SK-N-SH treated with all-trans-retinoic acid at 6 μM for 48 hours (cell line): ENCODE data around the gene ADGRA3.

Source experiments
- ATAC-seq: fragments of 200-7000 bp; cut with Tn5 transposase; 3 replicates; pipeline ENCODE4 v1.9.1; 2020; ENCODE audit warnings: mild to moderate bottlenecking, moderate library complexity
- BACH2 ChIP-seq: fragments of 250-450 bp; sonication (Bioruptor Pico); IDR thresholded peaks from 2 replicates; pipeline ENCODE4 v1.9.0; 2021; ENCODE audit warnings: mild to moderate bottlenecking, borderline replicate concordance
- CSDC2 ChIP-seq: fragments of 250-450 bp; sonication (Bioruptor Pico); IDR thresholded peaks from 2 replicates; pipeline ENCODE4 v1.5.0; 2020; ENCODE audit warnings: mild to moderate bottlenecking, moderate library complexity
- ESRRG ChIP-seq: fragments of 250-450 bp; sonication (Bioruptor Pico); IDR thresholded peaks from 2 replicates; pipeline ENCODE4 v1.6.1; 2021; ENCODE audit warnings: mild to moderate bottlenecking
- ISL1 ChIP-seq: fragments of 250-450 bp; sonication (Bioruptor Pico); IDR thresholded peaks from 2 replicates; pipeline ENCODE4 v2.1.2; 2022; ENCODE audit warnings: mild to moderate bottlenecking, moderate library complexity
- RARB ChIP-seq: fragments of 250-450 bp; sonication (Bioruptor Pico); IDR thresholded peaks from 2 replicates; pipeline ENCODE4 v1.8.0; 2021; ENCODE audit warnings: mild to moderate bottlenecking, moderate library complexity
- SNAI2 ChIP-seq: fragments of 250-450 bp; sonication (Bioruptor Pico); IDR thresholded peaks from 2 replicates; pipeline ENCODE4 v1.5.0; 2020; ENCODE audit warnings: mild to moderate bottlenecking, moderate library complexity
- TCF4 ChIP-seq: fragments of 250-450 bp; sonication (Bioruptor Pico); IDR thresholded peaks from 2 replicates; pipeline ENCODE4 v1.8.0; 2021; ENCODE audit warnings: mild to moderate bottlenecking, moderate library complexity, borderline replicate concordance
- TOX ChIP-seq: fragments of 250-450 bp; sonication (Bioruptor Pico); IDR thresholded peaks from 2 replicates; pipeline ENCODE4 v1.8.0; 2021; ENCODE audit warnings: mild to moderate bottlenecking, moderate library complexity, borderline replicate concordance
- ZFP3 ChIP-seq: fragments of 250-450 bp; sonication (Bioruptor Pico); IDR thresholded peaks from 2 replicates; pipeline ENCODE4 v1.5.0; 2020; ENCODE audit warnings: mild to moderate bottlenecking, moderate library complexity
- ZFP30 ChIP-seq: fragments of 450-650 bp; formaldehyde crosslinking; IDR thresholded peaks from 2 replicates; pipeline ENCODE4 v1.5.0; 2022; ENCODE audit warnings: mild to moderate bottlenecking, moderate library complexity
- ZNF565 ChIP-seq: fragments of 450-650 bp; formaldehyde crosslinking; conservative IDR thresholded peaks from 2 replicates; pipeline ENCODE4 v1.5.0; 2020; ENCODE audit warnings: low read depth, mild to moderate bottlenecking, moderate library complexity
- ZNF70 ChIP-seq: fragments of 450-650 bp; formaldehyde crosslinking; IDR thresholded peaks from 2 replicates; pipeline ENCODE4 v1.5.0; 2020; ENCODE audit warnings: mild to moderate bottlenecking, moderate library complexity
- ZNF8 ChIP-seq: fragments of 450-650 bp; formaldehyde crosslinking; IDR thresholded peaks from 2 replicates; pipeline ENCODE4 v1.5.0; 2020; ENCODE audit warnings: mild to moderate bottlenecking, moderate library complexity
- TF ChIP-seq, protein P1 (sequence below): fragments of 250-450 bp; sonication (Bioruptor Pico); IDR thresholded peaks from 2 replicates; pipeline ENCODE4 v1.5.0; 2020; ENCODE audit warnings: mild to moderate bottlenecking, moderate library complexity
- TF ChIP-seq, protein P2 (sequence below): fragments of 250-450 bp; sonication (Bioruptor Pico); IDR thresholded peaks from 2 replicates; pipeline ENCODE4 v1.5.1; 2021; ENCODE audit warnings: mild to moderate bottlenecking, moderate library complexity
- TF ChIP-seq, protein P3 (sequence below): fragments of 250-450 bp; sonication (Bioruptor Pico); IDR thresholded peaks from 2 replicates; pipeline ENCODE4 v1.8.0; 2021; ENCODE audit warnings: low read depth, mild to moderate bottlenecking, moderate library complexity, borderline replicate concordance
- TF ChIP-seq, protein P4 (sequence below): fragments of 250-450 bp; sonication (Bioruptor Pico); IDR thresholded peaks from 2 replicates; pipeline ENCODE4 v1.8.0; 2020; ENCODE audit warnings: mild to moderate bottlenecking, moderate library complexity, borderline replicate concordance
- TF ChIP-seq, protein P5 (sequence below): fragments of 250-450 bp; sonication (Bioruptor Pico); IDR thresholded peaks from 2 replicates; pipeline ENCODE4 v1.5.1; 2020; ENCODE audit warnings: low read depth, mild to moderate bottlenecking, moderate library complexity

The ADGRA3 gene

DNA sequence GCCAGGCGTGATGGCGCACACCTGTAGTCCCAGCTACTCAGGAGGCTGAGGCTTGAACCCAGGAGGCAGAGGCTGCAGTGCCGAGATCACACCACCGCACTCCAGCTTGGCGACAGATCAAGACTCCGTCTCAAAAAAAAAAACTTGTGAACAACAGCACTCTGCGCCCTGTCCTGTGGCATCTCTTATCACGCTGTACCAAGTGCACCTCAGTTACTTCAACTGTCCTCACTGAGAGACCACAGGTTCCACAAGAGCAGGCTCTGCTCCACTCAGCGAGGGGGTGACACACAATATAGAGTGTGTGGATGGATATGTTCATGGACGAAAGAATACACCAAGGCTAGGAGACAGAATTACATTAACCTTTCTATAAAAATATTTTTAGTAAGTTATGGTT is 49.3 kb downstream of the ADGRA3 start:
- no peak for ATAC-seq
- TF ChIP-seq, protein P1, sequence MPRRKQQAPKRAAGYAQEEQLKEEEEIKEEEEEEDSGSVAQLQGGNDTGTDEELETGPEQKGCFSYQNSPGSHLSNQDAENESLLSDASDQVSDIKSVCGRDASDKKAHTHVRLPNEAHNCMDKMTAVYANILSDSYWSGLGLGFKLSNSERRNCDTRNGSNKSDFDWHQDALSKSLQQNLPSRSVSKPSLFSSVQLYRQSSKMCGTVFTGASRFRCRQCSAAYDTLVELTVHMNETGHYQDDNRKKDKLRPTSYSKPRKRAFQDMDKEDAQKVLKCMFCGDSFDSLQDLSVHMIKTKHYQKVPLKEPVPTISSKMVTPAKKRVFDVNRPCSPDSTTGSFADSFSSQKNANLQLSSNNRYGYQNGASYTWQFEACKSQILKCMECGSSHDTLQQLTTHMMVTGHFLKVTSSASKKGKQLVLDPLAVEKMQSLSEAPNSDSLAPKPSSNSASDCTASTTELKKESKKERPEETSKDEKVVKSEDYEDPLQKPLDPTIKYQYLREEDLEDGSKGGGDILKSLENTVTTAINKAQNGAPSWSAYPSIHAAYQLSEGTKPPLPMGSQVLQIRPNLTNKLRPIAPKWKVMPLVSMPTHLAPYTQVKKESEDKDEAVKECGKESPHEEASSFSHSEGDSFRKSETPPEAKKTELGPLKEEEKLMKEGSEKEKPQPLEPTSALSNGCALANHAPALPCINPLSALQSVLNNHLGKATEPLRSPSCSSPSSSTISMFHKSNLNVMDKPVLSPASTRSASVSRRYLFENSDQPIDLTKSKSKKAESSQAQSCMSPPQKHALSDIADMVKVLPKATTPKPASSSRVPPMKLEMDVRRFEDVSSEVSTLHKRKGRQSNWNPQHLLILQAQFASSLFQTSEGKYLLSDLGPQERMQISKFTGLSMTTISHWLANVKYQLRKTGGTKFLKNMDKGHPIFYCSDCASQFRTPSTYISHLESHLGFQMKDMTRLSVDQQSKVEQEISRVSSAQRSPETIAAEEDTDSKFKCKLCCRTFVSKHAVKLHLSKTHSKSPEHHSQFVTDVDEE (CRISPR knock-in tag) = no peak
- no peak for TF ChIP-seq RARB (CRISPR knock-in tag)

DNA sequence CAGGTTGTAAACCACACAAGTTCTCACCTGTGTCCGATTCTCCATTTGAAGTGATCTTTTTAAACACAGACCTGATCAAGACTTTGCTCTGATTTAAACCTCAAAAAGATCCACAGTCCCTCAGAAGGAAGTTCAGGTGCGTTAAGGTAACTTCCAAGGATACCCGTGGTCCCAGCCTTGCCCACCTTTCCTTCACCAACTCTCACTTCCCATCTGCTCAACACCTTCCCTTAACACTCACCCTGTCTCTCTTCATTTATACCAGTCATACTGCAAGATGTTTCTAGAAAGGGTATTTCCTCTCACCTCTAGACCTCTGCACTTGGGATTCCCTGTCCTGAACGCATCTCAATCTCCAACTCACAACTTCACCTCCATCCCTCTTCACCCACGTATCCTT is 49.9 kb downstream of the ADGRA3 start:
- ATAC-seq = no peak
- TF ChIP-seq ESRRG (CRISPR knock-in tag) (no peak), SNAI2 (CRISPR knock-in tag) (no peak), RARB (CRISPR knock-in tag) (no peak), TOX (no peak), ZFP3 (CRISPR knock-in tag) (no peak), ZNF8 (no peak), BACH2 (no peak)
- TF ChIP-seq, protein P2, sequence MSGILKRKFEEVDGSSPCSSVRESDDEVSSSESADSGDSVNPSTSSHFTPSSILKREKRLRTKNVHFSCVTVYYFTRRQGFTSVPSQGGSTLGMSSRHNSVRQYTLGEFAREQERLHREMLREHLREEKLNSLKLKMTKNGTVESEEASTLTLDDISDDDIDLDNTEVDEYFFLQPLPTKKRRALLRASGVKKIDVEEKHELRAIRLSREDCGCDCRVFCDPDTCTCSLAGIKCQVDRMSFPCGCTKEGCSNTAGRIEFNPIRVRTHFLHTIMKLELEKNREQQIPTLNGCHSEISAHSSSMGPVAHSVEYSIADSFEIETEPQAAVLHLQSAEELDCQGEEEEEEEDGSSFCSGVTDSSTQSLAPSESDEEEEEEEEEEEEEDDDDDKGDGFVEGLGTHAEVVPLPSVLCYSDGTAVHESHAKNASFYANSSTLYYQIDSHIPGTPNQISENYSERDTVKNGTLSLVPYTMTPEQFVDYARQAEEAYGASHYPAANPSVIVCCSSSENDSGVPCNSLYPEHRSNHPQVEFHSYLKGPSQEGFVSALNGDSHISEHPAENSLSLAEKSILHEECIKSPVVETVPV = no peak
- TF ChIP-seq, protein P3, sequence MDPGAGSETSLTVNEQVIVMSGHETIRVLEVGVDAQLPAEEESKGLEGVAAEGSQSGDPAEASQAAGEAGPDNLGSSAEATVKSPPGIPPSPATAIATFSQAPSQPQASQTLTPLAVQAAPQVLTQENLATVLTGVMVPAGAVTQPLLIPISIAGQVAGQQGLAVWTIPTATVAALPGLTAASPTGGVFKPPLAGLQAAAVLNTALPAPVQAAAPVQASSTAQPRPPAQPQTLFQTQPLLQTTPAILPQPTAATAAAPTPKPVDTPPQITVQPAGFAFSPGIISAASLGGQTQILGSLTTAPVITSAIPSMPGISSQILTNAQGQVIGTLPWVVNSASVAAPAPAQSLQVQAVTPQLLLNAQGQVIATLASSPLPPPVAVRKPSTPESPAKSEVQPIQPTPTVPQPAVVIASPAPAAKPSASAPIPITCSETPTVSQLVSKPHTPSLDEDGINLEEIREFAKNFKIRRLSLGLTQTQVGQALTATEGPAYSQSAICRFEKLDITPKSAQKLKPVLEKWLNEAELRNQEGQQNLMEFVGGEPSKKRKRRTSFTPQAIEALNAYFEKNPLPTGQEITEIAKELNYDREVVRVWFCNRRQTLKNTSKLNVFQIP (CRISPR knock-in tag) = no peak
- TF ChIP-seq, protein P1 (CRISPR knock-in tag) = no peak
- TF ChIP-seq, protein P4, sequence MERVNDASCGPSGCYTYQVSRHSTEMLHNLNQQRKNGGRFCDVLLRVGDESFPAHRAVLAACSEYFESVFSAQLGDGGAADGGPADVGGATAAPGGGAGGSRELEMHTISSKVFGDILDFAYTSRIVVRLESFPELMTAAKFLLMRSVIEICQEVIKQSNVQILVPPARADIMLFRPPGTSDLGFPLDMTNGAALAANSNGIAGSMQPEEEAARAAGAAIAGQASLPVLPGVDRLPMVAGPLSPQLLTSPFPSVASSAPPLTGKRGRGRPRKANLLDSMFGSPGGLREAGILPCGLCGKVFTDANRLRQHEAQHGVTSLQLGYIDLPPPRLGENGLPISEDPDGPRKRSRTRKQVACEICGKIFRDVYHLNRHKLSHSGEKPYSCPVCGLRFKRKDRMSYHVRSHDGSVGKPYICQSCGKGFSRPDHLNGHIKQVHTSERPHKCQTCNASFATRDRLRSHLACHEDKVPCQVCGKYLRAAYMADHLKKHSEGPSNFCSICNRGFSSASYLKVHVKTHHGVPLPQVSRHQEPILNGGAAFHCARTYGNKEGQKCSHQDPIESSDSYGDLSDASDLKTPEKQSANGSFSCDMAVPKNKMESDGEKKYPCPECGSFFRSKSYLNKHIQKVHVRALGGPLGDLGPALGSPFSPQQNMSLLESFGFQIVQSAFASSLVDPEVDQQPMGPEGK = no peak
- TF ChIP-seq, all 23 proteins: peak for 0

DNA sequence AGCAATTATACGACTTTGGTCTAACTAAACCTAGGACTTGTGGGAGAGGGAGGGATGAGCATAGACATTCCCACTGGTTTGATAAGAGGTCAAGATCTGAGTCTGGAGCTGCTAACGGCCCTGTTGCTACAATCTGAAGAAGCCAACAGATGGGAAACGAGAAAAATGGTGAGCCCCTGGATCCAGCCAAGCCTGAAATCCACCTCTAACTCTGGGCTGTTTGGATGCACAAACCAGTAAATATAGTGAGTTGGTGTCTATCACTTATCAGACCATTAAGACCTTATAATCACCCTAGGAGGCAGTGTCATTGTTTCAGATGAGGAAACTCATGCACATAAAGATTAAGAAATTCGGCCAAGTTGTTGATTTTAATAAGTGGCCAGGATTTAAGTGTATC is 50.5 kb downstream of the ADGRA3 start:
- no peak for ATAC-seq
- TF ChIP-seq ISL1 (CRISPR knock-in tag) = no peak
- TF ChIP-seq ZNF70 (CRISPR knock-in tag) = no peak
- TF ChIP-seq, protein P3 (CRISPR knock-in tag) = no peak
- TF ChIP-seq, protein P1 (CRISPR knock-in tag) = no peak
- TF ChIP-seq BACH2 = no peak
- TF ChIP-seq, protein P4 = no peak
- TF ChIP-seq TCF4 (CRISPR knock-in tag) = no peak
- TF ChIP-seq ZFP3 (CRISPR knock-in tag) = no peak
- TF ChIP-seq ZNF8 = no peak
- TF ChIP-seq CSDC2 (CRISPR knock-in tag) = no peak
- TF ChIP-seq ESRRG (CRISPR knock-in tag) = no peak
- TF ChIP-seq, protein P5, sequence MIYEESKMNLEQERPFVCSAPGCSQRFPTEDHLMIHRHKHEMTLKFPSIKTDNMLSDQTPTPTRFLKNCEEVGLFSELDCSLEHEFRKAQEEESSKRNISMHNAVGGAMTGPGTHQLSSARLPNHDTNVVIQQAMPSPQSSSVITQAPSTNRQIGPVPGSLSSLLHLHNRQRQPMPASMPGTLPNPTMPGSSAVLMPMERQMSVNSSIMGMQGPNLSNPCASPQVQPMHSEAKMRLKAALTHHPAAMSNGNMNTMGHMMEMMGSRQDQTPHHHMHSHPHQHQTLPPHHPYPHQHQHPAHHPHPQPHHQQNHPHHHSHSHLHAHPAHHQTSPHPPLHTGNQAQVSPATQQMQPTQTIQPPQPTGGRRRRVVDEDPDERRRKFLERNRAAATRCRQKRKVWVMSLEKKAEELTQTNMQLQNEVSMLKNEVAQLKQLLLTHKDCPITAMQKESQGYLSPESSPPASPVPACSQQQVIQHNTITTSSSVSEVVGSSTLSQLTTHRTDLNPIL (CRISPR knock-in tag) = no peak
- no peak for TF ChIP-seq ZNF565 (CRISPR knock-in tag)
- TF ChIP-seq SNAI2 (CRISPR knock-in tag) = no peak
- no peak for TF ChIP-seq ZFP30 (CRISPR knock-in tag)
